ENCODE measurements around the gene IL37.
A peak's percentile ranks its signal among the peaks of the same experiment; 100 is the strongest.

The IL37 gene, protein sequence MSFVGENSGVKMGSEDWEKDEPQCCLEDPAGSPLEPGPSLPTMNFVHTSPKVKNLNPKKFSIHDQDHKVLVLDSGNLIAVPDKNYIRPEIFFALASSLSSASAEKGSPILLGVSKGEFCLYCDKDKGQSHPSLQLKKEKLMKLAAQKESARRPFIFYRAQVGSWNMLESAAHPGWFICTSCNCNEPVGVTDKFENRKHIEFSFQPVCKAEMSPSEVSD

DNA sequence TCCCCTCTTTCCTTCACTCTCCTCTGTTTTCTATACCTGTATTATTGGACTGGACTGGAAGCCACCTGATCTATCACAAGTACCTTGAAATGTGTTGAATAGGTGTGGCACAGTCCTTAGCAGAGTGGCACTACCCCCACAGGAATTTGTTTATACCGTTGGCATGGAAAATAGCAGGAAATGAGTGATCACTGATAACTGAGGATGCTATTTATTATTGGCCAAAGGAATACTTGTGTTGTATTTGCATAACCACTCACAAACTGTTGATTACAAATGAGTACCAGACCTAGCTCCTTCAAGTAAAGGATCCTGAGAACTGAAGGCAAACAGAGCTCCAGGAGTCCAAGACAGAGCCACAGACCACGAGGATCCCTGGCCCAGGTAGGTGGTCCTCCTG, at the start of gene IL37:
TSS of gene IL37 (plus strand) at position 301 of the 400 bp plus-strand sequence. CDS start 1,848 bp downstream, outside the sequence.
- no peak for DNase-seq

DNA sequence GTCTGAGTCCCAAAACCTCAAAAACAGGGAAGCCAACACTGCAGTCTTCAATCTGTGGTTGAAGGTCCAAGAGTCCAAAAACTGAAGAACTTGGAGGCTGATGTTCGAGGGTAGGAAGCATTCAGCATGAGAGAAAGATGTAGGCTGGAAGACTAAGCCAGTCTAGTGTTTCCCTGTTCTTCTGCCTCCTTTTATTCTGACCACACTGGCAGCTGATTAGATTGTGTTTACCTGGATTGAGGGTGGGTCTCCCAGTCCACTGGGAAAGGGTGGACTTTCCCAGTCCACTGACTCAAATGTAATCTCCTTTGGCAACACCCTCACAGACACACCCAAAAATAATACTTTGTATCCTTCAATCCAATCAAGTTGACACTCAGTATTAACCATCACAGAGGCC, 46.9 kb upstream of the IL37 start:
- DNase-seq, result no peak

DNA sequence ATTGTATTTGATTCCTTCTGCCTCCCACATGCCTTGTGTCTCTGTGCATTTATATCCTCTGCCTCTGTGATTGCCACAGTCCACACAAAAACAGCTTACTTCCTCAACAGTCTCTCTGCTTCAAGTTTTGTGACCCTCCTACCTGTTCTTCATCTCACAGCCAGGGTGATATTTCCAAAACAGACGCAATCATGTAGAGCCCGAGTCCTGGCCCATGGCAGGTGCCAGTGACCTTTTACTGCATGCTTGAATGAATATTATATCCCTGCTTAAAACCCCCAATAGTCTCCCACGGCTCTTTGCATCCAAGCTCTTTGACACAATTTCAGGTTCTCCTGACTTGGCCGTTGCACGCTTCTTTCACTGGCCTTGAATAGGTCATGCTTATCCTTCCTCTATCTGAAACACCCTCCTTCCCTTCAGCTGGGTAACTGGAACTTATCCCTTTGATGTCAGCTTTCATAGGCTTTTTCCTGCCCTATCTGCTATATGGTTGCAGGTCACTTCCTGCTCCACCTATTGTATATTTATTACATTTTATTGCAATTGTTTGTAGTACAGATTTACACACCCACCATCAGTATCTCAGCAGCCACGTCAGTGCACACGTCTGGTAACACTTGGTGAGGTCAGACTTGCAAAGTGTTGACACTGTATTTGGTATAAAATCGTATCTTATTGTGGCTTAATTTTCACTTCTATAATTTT, 44.7 kb upstream of the IL37 start:
- no peak for DNase-seq

DNA sequence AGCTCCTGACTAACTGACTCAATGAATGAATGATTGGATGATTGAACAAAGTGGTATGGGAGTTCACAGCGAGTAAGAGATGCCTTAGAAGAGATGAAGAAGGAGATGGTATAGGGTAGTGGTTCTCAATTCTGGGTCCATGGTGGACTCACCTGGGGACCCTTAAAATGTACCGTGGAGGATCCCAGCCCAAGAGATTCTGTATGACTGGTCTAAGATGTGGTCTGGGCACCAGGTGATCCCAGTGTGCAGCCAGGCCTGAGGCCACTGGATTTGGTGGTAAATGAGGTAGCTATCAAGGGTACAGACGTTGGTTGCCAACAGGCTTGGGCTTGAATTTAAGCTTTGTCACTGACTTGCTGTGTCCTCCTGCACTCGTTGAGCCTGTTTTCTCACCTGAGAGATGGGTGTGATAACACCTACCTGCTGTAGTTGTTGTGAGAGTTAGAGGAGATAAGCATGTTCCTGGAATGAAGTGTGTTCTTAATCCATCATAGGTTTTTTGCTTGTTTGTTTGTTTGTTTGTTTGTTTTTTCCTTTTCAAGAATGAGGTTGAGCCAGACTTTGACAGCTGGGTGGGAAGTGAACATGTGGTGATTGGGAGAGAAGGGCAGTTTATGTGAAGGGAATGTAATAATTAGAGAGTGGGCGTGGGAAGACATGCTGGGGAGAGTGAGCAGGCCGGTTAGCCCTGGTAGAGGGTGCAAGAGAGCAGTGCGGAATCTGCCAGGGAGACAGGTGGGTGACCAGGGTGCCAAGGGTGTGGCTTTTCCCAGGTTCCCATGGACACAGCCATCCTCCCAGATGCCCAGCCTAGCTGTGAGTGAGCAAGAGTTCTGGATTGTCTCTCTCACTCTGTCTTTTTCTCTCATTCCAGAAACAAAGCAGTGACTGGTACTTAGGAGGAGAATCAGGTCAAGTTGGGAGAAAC, 43.0 kb upstream of the IL37 start:
- DNase-seq, result no peak

DNA sequence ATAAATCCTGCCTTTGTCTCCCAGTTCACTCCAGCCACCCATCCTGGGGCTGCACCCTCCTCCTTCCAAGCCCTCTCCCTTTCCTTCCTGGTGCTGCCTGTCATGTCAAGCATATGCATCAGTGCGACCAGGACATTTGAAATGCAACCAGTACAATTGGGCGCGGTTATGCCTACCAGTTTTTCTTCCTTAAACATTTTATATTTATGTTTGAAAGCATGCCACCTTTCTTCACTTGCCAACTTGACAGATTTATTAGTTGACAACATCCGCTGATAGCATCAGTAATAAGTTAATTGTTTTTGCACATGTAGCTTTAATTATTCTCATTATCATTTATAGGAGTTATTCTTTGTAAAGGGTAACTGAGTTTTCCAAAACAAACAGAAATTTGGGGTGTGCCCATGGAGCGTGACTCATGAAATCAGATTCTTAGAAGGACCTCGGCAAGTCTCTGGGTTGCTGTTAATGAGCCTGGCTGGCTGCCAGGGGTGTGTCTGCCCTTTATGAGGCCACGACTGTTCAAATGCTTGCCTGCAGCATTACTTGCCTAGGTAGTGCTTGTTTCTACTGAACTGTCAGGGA, 41.6 kb upstream of the IL37 start:
- DNase-seq, result no peak

DNA sequence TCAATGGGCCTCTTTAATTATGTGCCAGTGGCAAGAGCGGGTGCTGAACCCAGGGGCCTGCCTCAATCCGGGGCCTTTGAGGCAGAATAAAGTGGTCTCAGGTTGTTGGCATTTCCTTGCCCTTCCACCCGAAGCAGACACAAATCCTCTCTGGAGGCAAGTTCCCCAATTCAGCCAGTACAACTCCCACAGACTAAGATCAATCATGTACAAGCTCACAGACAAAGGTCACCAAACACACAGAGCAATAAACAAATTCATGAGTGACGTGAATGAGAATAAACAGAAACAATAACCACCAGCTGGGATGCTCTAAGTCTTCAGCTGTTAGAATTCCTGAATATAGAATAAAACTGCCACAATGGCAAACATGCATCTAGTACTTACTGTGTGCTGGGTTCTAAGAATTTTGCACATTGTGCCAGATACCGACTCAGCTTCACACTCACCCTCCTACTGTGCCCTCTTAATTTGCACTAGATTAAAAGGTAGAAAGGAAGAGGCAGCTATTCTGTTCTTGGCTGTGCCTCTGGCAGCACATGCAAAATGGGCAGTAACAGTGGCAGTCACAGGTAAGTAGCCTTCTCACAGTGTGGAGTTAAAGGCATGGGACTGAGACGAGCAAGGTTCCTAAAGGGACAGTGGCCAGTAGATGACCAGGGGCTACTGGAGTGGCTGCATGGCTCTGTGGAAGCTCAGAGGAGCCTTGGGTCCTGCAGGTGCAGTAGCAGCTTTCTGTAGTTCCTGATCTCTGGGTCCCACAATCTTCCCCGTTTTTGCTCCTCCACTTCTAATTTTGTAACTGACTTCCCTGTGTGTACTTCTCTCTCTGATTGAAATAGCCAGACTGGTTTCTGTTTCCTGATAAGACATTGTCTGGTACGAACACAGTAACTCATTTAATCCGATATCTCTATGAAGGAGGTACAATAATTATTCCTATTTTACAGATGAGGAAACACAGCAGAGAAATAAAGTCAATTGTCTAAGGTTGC, 39.8 kb upstream of the IL37 start:
- no peak for DNase-seq

DNA sequence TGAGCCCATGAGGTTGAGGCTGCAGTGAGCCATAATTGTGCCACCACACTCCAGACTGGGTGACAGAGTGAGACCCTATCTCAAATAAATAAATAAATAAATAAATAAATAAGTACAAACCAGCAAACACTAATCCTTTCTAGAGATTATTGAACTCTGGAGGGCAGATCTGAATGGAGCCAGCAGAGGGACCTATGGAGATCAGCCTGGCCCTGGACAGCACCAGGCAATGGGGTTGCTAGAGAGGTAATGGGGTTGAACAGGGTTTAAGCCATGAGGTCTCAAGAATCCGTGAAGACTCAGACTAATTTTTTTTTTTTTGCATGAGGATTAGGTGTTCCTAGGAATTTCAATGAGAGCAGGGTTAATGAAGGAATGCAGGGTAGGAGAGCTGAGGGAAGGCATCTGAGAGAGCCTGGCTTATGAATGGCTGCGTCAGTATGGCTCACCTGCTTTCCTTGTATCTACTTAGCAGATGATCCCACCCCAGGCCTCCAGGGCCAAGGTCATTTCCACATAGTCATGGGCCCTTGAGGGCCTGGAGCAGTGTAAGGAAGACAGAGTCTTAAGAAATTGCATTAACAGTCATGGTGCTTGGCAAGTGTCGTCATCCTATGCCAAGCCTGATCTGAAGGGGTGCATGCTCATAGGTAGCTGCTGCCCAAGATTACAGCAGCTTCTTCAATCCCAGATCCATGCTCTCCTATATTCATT, 34.6 kb upstream of the IL37 start:
- no peak for DNase-seq

DNA sequence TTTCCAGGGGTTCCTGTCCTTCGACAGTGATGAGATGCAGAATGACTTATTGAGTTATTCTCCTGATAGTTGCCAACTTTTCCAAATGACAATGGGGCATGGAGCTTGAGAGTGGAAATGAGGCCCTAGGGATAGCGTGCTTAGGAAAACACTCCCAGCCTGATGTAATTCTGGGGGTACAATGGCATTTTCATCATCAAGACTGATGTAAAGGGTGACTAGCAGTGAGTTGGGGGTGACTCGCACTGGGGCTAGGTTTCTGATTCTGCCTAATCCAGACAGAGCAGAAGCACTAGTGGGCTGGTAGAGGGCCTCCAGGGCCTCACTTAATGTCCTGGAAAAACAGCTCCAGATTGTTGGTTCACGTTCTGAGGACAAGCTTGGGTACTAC, 34.0 kb upstream of the IL37 start:
- DNase-seq, result no peak

DNA sequence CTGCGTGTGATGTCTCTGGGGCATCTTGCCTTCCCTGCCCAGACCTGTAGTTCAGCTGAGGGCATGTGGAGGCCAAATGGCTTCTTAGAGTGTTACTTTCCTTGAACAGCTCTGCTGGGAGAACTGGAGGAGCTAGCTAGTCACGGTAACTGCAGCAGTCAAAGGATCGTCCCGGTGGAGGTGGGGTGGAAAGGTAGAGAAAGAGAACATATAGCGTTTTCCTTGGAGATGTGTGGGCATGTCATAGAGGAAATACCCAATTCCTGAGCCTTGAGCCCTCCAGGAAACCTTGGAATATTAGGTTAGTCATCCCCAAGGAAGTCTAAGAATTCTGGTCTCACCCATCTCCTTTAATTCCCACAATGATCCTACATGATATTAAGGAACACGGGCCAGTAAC, 33.5 kb upstream of the IL37 start:
- no peak for DNase-seq

DNA sequence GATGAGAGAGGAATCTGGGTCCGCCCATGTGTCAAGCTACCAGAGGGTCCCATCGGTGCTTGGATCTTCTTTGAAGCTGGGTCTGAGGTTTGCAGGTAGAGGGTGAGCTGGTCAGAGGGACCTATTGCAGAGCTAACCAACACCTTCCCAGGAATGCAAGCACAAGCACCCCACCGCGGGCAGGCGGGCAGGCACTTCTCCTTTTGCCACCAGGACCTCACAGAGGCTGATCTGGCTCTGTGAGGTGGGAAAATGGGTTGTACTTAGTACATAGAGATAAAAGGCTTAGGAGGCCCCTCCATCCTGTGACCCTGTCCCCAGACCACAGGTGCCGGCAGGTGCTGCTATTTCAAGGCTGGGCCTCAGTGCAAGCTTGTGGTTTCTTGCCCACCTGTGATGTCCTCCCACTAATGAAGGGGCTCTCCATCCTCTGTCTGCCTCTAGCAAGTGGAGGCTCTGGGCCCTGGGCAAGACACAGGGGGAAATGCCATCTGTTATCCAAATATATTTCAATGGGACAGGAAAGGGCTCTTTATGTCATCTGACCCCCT, 31.4 kb upstream of the IL37 start:
- no peak for DNase-seq

DNA sequence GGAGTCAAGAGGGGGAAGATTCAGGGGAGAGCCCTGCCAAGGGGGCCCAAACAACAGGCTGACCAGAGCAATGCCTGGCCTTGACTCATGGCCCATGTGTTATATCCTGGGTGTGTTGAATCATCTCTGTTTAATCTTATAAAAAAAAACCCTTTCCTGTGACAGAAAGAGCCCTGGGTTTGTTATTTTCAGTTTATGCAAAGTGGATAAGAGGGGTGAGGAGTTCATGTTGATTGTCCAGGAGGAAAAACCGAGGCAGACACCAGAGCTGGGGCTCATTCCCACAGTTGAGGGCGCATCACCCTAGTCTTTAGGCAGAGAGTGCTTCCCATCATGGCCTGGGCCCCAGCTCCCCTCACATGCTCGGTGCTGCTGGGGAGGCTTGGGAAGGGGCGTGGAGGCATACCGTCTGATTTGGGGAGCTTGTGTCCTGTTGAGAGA, 30.9 kb upstream of the IL37 start:
- DNase-seq, result no peak

DNA sequence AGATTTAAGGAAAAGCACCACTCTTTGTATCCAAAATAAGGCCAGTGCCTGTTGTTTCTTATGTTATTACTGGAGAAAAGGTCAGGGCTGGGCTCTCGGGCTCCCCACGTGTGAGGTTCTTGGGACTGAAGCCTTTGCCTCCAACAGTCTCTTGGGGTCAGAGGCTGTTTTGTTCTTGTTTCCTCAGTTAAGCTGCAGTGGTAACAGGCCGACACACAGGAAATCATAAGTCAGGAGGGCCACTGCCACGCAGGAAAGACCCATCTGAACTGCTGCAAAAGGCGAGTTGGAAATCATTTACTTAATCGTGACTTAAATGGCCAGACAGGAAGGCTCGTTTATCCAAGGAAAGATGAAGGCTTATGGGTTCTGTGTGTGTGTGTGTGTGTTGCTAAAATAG, 30.3 kb upstream of the IL37 start:
- no peak for DNase-seq

DNA sequence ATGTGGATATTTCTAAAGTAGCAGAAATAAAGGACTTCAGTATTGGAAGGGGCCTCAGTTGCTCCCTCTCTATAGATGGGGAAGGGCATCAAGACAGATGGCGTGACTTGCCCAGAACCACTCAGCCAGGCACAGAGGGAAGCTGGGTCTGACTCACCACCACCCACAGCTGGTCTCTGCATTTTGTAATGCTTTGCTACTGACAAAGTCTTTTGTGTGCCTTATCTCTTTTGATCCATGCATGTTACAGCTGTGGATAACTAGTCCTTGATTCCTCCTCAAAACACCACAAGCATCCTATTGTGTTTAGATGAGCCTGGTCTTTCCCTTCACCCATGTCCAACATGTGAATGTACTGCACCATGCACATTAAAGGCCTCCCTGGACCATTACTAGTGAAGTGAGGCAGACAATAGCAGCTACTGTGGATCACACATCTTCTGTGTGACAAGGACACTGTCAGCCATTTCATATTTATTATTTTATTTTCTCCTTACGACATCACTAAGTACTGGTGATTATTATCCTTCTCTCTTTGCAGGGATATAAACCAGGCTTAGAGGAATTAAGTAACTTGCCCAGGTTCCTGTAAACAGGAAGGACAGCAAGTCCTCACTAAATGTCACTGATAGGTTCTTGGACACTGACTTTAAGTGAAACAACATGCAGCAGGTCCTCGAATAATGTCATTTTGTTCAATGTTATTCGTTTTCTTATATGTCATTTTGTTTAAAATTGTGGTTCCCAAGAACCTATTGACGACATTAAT, 29.6 kb upstream of the IL37 start:
- no peak for DNase-seq

DNA sequence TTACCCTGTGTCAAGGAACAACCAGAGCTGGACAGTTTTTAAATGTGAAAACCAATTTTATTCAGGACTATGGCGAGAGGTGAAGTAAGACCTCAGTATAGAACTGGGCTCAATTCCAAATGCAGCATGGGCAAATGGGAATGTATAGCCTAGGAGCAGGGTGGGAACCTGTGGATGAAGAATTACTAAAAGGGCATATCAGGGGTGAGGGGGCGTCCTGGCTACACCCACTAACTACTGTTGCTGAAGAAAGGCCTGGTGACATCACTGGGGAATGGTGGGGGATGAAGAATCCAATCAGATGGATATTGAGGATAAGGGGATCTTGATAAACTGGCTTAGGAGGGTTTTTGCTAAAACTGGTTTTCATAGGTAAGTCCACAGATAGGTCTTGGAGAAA, 27.3 kb upstream of the IL37 start:
- DNase-seq, result no peak

DNA sequence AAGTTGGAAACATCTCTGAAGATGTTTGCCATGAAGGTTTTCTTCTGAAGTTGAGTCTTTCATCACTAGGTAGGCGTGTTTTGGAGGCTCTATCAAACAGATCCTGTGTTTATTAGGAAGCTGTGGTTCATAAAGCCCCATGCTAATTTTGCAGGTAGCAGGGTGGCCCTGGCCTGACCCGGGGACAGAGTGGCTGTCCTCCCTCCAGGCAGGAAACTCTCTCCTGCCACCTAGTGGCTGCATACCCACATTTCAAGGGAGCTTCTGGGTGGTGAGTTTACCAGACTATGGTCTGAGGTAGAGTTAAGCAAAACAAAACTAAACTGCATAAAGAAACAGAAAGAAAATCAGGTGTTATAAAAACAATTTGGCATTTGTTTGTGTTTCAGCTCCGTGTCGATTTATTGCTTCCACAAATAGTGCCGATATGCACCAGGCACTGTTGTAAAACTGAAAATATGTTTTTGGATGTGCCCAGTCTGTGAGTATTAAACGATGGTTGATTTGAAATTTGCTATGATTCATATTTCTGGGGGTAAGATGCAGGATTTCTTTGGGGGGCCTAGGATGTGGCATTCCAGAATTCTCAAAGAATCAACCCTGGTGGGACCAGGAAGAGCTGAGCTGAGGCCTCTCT, 26.0 kb upstream of the IL37 start:
- peak; percentile 2 to 61 (median 30) for DNase-seq

DNA sequence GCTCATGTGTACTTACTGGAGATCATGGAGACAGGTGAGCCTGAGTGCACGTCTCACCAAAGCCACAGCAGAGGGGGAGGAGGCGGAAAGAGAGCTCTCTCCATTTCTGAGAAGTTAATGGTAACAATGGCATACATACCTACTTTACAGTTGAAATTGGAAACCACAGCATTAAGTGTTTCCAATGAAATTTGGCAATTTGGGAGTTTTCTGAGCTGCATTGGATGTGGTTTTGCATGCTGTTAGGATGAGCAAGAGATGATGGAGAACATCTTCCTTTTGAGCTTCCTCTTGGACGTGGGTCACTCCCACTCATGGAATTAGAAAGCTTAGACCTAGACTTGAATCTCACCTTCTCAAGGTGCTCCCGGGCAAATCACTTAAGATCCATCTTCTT, 25.5 kb upstream of the IL37 start:
- DNase-seq, result no peak

DNA sequence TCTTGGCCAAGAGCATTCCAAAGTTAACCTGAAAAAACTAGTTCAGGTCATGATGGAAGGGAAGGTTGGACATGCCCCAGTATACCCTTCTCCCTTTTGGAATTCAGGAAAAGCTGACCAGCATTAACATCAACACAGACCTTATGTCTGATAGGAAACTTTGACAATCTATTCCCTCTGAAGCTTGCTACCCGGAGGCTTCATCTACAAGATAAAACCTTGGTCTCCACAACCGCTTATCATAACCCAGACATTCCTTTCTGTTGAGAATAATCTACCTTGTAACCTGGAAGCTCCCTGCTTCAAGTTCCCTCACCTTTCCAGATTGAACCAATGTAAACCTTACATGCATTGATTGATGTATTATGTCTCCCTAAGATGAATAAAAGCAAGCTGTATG, 24.7 kb upstream of the IL37 start:
- DNase-seq, result no peak

DNA sequence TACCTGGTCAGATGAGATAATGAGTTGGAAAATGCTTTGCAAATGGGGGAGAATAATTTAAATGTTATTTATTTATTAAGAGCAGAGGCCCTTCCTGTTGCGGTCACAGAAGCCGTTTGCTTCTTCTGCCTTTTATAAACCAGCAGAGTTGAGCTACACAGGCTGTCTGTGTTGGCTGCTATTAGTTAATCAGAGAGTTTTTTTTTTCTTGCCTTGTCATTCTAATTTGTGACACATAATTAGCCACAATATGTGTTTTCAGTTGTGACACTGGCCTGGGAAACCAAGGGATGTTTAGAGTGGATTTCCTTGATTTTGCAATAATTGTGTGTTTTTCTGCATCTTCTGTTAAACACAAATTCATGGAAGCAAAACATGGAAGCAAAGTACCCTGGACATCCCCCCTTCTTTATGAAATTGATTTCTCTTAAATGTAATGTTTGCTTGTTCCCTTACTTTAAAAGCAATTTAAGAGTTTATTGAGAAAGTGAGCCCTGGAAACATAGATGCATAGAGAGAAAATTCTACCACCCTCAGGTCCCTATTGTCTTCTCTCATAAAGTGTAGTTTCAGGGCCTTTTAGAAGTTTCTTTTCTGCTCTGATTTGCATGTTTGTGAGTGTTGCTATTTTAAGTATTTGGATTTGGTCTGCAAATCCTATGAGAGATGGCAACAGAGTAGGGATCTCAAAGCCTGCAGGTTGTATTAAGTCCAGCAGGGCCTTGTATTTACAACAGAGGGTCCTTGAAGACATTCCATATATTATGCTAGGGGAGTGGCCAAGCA, 22.8 kb upstream of the IL37 start:
- DNase-seq, result no peak

DNA sequence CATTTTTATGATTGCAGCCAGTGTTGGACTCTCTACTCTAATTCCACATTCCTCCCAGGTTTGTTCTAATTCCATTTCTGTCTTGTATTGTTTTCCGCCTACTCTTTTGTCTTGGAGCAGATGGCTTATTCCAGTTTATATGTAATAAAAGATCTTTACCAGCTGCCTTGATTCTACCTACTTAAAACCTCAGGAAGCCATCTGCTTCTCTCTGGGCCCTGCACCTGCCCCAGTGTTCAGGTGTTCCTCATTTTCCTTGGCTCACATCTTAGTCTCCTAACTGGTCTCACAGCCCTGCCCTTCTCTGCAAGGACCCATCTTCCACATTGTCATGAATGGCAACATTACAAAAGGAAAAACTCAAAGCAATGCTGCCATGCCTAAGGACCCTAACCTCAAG, 21.0 kb upstream of the IL37 start:
- no peak for DNase-seq
